ENCODE data around the gene HIBCH.

HIBCH gene

DNA sequence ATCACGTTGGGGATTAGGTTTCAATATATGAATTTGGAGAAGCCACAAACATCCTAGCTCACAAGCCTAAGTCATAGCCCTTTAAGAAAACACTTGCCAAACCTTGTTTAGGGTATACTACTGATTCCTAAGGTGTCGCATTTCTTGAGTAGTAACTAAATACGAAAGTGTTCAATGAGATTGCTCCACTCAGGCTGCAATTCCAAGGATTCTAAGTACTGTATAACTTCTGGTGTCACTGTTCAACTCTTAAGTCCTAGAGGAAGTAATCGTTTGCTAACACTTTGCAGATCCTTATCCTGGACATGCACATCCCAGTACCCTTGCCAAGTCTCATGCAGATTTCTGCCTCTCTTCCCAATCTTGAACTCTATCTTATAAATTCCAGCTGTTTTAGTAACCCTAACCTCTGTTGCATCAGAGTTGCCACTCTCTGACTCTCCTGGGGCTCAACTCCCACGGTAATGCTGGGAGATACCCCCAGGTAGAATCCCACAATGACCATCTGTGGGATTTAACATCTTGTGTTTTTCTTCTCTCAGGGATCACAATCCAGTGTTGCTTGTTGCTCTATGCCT is 122.4 kb downstream of the HIBCH start:
- DNase-seq (no peak), ATAC-seq (replicated peaks) (no peak)
- no peaks in the 10 kb centered on the region for H3K27me3 Mint-ChIP-seq
- H3K4me3 Mint-ChIP-seq = no peak overlapping the region
- H3K9me3 Mint-ChIP-seq = no peaks in the 10 kb centered on the region
- no peak overlapping the region for H3K27ac Mint-ChIP-seq
- peaks cover 17 to 34% of the 10 kb centered on the region in 2 donors for H3K36me3 Mint-ChIP-seq
- H3K4me1 Mint-ChIP-seq = peaks cover 8 to 13% of the 10 kb centered on the region in 2 donors

DNA sequence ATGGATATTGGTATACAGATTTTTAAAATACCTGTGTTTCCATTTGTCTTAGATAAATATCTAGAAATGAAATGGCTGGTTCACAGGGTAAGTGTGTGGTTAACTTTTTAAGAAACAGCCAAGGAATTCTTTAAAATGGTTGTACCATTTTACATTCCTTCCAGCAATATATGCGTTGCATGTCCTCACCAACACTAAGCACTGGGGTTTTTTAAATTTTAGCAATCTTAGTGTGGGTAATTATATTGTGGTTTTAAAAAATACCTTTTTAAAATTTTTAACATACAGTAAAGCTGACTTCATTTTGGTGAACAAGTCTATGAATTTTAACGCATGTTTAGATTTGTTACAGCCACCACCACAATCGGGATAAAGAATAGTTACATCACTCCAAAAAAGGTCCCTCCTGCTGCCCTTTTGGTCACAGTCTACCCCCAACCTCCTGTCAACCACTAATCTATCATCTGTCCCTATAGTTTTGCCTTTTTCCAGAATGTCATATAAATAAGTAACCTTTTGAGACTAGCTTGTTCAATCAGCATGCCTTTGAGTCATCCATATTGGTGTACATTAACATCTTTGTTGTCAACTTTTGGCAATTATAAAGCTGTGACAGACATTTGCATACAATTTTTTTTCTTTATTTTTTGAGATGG is 129.0 kb downstream of the HIBCH start:
- DNase-seq (no peak), ATAC-seq (replicated peaks) (no peak)
- Mint-ChIP-seq H3K27ac (no peak overlapping the region), H3K4me3 (no peak overlapping the region), H3K36me3 (peaks cover 0 to 7% of the 10 kb centered on the region in 2 donors), H3K27me3 (no peaks in the 10 kb centered on the region), H3K9me3 (no peaks in the 10 kb centered on the region), H3K4me1 (peaks cover 8% of the 10 kb centered on the region in 2 donors)

DNA sequence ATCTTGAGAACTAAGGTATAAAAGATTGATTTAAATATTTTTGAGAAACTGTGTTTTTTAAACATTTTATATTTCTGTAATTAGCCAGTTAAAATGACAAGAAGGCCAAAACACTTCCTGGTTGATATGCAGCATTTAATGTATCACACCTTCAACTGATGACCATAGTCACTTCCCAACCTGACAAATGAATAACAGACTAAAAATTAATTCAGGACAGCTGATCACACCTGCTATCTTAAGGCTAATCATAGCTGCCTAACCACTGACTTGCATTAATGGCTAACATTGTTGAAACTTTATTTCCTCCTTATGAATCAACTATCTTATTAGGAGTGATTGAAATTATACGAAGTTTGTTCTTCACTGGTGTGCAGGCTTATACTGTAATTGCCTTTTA is 131.3 kb downstream of the HIBCH start:
- H3K27me3 Mint-ChIP-seq = no peaks in the 10 kb centered on the region
- H3K9me3 Mint-ChIP-seq = no peaks in the 10 kb centered on the region
- no peaks in the 10 kb centered on the region for H3K36me3 Mint-ChIP-seq
- H3K4me1 Mint-ChIP-seq = peaks cover 0 to 2% of the 10 kb centered on the region in 2 donors
- DNase-seq = no peak
- ATAC-seq (replicated peaks) = no peak
- no peak overlapping the region for H3K4me3 Mint-ChIP-seq
- H3K27ac Mint-ChIP-seq = no peak overlapping the region

DNA sequence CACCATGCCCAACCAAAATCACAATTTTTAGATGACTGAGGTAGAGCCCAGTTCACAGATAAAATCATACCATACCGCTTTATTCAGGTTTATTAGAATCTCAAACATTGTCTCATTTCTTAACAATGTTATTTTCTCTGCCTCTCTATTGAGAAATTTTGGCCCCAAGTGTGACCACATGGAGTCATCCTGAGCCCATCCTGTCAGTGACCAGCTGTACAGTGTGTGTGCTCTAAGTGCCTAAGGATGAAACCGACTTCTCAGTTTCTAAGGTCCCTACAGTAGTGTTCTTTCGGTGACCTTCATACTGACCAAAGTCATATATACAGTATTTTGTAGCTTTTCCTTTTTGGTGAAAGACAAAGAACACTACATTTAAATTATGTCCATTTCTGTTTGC is 133.4 kb downstream of the HIBCH start:
- DNase-seq (no peak), ATAC-seq (replicated peaks) (no peak)
- Mint-ChIP-seq H3K4me1 (peaks cover 6 to 11% of the 10 kb centered on the region in 2 donors), H3K27me3 (no peaks in the 10 kb centered on the region), H3K9me3 (no peaks in the 10 kb centered on the region), H3K36me3 (no peaks in the 10 kb centered on the region), H3K27ac (no peak overlapping the region), H3K4me3 (no peak overlapping the region)

GRCh38 chr2:190185380-190185779 is 134.2 kb downstream of the HIBCH start:
- H3K4me1 Mint-ChIP-seq = peaks cover 9 to 14% of the 10 kb centered on the region in 2 donors
- no peaks in the 10 kb centered on the region for H3K27me3 Mint-ChIP-seq
- no peaks in the 10 kb centered on the region for H3K9me3 Mint-ChIP-seq

GRCh38 chr2:190184460-190184859 is 135.2 kb downstream of the HIBCH start:
- peaks cover 11 to 21% of the 10 kb centered on the region in 2 donors for H3K4me1 Mint-ChIP-seq
- no peaks in the 10 kb centered on the region for H3K27me3 Mint-ChIP-seq
- no peaks in the 10 kb centered on the region for H3K36me3 Mint-ChIP-seq
- ATAC-seq (replicated peaks) (no peak), DNase-seq (no peak)
- no peaks in the 10 kb centered on the region for H3K9me3 Mint-ChIP-seq
- H3K27ac Mint-ChIP-seq = no peak overlapping the region
- H3K4me3 Mint-ChIP-seq = no peak overlapping the region

More at GRCh38 chr2:190185380-190185779, 134.2 kb downstream of the HIBCH start:
- ATAC-seq (replicated peaks) = no peak
- Mint-ChIP-seq H3K36me3 (no peaks in the 10 kb centered on the region), H3K4me3 (no peak overlapping the region), H3K27ac (no peak overlapping the region)
- DNase-seq = no peak

DNA sequence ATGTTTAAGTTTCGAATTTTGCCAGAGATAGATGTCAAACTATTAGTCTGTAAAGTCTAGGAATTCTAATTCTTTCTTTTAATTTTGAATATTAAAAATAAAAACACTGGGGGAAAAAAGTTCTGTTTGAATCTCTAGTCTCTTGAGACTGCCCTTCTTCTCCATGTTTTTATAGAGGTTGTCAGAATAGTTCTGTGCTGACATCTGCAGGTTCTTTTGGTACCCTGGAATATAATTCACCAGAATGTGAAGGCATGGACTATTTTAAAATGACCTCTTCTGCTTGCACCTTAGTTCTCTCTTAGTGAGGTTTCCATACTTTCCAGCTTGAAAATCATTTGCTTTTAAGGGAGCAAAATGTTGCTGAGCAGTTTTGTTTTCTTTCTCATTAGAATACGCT is 136.1 kb downstream of the HIBCH start:
- no peaks in the 10 kb centered on the region for H3K27me3 Mint-ChIP-seq
- H3K4me1 Mint-ChIP-seq = peaks cover 11 to 22% of the 10 kb centered on the region in 2 donors
- no peaks in the 10 kb centered on the region for H3K36me3 Mint-ChIP-seq
- DNase-seq (no peak), ATAC-seq (replicated peaks) (no peak)
- no peak overlapping the region for H3K27ac Mint-ChIP-seq
- no peak overlapping the region for H3K4me3 Mint-ChIP-seq
- H3K9me3 Mint-ChIP-seq = no peaks in the 10 kb centered on the region

- ATAC-seq (replicated peaks) = peak in 1 of 2 donors; percentile 6
- Mint-ChIP-seq H3K36me3 (no peaks in the 10 kb centered on the region), H3K4me3 (peak overlapping the region; percentile 2 to 5)
Measured at GRCh38 chr2:190182071-190182524, 137.5 kb downstream of the HIBCH start.

DNA sequence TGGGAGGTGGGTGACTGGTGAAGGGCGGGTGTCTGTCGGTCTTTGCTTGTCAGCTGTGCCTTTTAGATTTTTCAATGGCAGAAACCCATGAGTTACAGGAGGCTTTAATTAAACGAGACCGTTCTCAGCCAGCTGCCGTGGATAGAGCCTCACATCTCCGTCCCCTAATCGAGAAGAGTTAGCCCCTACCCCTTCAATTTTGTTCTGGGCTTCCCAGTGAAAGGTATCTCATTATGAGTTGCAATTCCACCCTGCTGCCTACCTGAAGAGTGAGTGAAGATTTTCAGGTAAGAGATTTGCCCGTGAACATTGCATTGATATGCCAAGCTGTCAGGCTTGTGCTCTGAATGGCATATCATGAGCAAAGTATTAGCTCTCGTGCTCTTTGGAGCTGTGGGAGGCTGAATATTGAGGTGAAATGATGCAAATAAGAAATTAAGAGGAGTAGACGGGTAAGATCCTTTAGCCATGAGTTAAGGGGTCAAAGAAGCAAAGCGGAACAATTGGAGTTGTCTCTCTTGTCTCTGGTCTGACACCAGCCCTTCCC is 138.4 kb downstream of the HIBCH start:
- Mint-ChIP-seq H3K36me3 (no peaks in the 10 kb centered on the region), H3K4me3 (peak overlapping the region; percentile 69 to 79), H3K27ac (no peak overlapping the region), H3K4me1 (peaks cover 11 to 22% of the 10 kb centered on the region in 2 donors), H3K9me3 (no peaks in the 10 kb centered on the region), H3K27me3 (no peaks in the 10 kb centered on the region)
- DNase-seq (no peak), ATAC-seq (replicated peaks) (no peak)

More at GRCh38 chr2:190182071-190182524, 137.5 kb downstream of the HIBCH start:
- Mint-ChIP-seq H3K27me3 (no peaks in the 10 kb centered on the region), H3K9me3 (no peaks in the 10 kb centered on the region), H3K27ac (no peak overlapping the region), H3K4me1 (peaks cover 11 to 22% of the 10 kb centered on the region in 2 donors)
- DNase-seq = no peak

- H3K4me1 Mint-ChIP-seq = peaks cover 11 to 22% of the 10 kb centered on the region in 2 donors
- no peaks in the 10 kb centered on the region for H3K9me3 Mint-ChIP-seq
- peak overlapping the region; percentile 31 for H3K27ac Mint-ChIP-seq
- ATAC-seq (replicated peaks) = peak; percentile 82 to 86
- DNase-seq = peak; percentile 53
- peak overlapping the region; percentile 79 to 84 for H3K4me3 Mint-ChIP-seq
- no peaks in the 10 kb centered on the region for H3K36me3 Mint-ChIP-seq
- H3K27me3 Mint-ChIP-seq = no peaks in the 10 kb centered on the region
Measured at GRCh38 chr2:190180313-190181122, 139.1 kb downstream of the HIBCH start.

DNA sequence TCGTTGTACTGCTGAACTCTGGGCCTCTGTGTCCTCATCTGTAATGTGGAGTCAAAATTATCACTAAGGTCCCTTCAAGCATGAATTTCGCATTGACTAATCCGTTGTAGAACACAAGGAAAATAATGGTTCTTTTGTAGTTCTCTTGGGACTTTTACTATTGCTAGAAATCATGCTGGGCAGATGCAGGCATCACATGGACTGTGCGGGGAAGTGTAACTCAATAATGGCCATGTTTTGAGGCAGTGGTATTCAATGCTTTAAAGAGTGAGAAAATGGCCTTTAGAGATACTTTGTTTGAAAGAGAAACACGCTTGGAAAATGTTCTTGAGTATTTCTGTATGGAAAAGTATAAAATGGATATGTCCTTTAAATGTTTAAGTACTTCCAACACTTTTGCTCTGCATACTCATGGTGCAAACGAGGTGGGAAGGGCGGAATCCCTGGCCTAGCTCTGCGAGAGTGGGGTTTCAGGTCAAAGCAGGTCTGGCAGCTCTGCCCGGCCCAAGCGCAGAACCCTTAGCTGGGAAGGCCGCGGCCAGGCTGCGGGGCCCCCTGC is 139.8 kb downstream of the HIBCH start:
- DNase-seq (no peak), ATAC-seq (replicated peaks) (peak in 1 of 2 donors; percentile 9)
- H3K4me3 Mint-ChIP-seq = peak overlapping the region; percentile 79 to 84
- no peaks in the 10 kb centered on the region for H3K9me3 Mint-ChIP-seq
- H3K4me1 Mint-ChIP-seq = peaks cover 9 to 22% of the 10 kb centered on the region in 2 donors
- no peaks in the 10 kb centered on the region for H3K36me3 Mint-ChIP-seq
- H3K27ac Mint-ChIP-seq = peak overlapping the region; percentile 73
- no peaks in the 10 kb centered on the region for H3K27me3 Mint-ChIP-seq

DNA sequence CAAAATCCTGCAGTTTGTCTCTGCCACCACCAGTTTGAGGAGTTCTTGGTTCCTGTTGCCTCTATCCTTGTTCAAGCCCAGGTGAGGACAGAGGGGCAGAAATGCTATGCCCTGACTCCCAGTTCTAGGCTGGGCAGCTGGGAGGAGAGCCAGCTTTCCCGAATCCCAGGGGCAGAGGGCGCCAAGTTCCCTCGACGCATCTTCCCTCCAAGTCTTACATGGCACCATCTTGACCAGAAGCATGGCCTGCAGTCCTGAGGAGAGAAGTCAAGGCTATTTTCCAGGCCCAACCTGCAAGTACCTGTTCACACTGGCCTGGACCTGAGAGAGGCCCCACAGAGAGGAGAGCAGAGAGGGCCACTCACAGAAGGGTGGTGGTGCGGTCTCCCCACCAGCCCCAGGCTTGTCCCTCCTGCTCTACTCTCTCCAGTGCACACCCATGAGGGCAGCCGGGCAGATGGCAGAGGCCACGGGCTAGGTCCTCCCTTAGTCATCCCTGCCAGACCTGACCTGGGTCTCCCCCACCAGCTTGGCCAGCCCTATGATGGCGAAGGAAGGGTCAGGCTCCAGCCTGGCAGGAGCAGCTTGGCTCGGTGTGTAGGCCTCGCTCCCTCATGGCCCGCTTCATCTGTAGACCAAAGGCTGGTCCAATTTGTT is 141.4 kb downstream of the HIBCH start:
- peaks cover 0 to 5% of the 10 kb centered on the region in 2 donors for H3K27me3 Mint-ChIP-seq
- peaks cover 9 to 22% of the 10 kb centered on the region in 2 donors for H3K4me1 Mint-ChIP-seq
- DNase-seq (no peak), ATAC-seq (replicated peaks) (no peak)
- no peak overlapping the region for H3K27ac Mint-ChIP-seq
- H3K36me3 Mint-ChIP-seq = peaks cover 5 to 8% of the 10 kb centered on the region in 2 donors
- no peak overlapping the region for H3K4me3 Mint-ChIP-seq
- H3K9me3 Mint-ChIP-seq = peaks cover 5 to 7% of the 10 kb centered on the region in 2 donors

DNA sequence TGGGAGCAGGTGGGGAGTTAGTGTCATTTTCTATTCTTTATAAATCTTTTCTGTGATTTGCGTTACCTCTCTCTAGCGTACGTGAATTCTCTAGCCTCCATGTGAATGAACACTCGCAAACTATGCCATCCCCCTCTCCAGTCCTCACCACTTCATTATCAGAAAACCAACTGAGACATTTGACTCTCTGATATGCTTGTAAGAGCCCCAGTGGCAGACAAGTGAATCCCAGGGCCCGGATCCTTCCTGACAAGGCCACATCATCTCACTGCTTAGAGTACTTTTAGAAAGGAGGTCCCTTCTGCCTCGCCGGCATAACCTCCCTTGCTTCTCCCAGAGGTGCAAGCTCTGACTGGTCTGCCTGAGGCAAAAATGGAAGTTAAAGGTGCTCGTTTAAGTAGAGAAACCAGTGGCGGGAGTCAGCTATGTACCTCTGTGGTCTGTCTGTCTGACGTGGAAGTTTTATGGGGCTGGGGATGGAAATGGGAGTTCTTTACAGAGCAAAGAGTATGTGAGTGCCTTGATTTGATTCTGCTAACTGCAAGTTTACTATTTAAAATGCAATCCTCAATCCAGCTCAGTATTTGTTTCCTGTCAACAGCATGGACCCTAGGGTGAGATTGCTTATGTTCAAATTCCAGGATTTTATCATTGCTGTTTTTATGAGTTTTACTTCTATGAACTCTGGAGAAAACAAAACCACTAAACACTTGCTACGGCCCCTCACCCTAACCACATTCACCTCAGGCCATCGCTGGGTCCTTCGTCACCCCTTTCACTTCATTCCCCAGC is 142.2 kb downstream of the HIBCH start:
- H3K9me3 Mint-ChIP-seq = peaks cover 5 to 7% of the 10 kb centered on the region in 2 donors
- peaks cover 9 to 22% of the 10 kb centered on the region in 2 donors for H3K4me1 Mint-ChIP-seq
- H3K27me3 Mint-ChIP-seq = peaks cover 0 to 5% of the 10 kb centered on the region in 2 donors
- ATAC-seq (replicated peaks) (no peak), DNase-seq (no peak)
- H3K27ac Mint-ChIP-seq = no peak overlapping the region
- no peak overlapping the region for H3K4me3 Mint-ChIP-seq
- H3K36me3 Mint-ChIP-seq = peaks cover 5 to 8% of the 10 kb centered on the region in 2 donors

All from stimulated activated naive B cell treated with anti-CD40 and anti-IgM and Interleukin-4, amounts not matched to agents 10 μg/mL and 1 μg/mL and 100 μg/mL, for 72 hours (primary cell).